NCI-H1930 (cell line): ENCODE data around the gene HLA-DMB.

Experiments used
- DNase-seq, 2 experiments: peaks; one replicate each; lab custom pipeline; 2025; lab: John Stamatoyannopoulos, UW

Gene HLA-DMB

DNA sequence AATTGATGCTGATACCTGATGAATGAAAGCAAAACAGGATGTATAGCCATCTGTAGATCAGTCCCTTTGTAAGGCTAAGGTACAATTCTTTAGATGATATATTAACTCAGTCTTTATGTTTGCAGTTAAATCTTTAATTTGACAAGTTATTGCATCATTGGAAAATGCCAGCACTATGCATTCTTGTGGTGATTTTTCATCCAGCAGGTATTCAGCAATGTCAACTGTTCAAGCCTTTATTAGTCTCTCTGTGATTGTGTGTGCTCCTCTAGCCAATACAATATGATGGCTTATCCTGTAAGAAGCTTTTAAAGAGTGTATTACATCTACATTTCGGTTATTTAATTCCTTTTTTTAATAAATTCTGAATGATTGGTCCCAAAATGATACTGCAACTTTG is 34.3 kb downstream of the HLA-DMB start:
- no peak for DNase-seq

DNA sequence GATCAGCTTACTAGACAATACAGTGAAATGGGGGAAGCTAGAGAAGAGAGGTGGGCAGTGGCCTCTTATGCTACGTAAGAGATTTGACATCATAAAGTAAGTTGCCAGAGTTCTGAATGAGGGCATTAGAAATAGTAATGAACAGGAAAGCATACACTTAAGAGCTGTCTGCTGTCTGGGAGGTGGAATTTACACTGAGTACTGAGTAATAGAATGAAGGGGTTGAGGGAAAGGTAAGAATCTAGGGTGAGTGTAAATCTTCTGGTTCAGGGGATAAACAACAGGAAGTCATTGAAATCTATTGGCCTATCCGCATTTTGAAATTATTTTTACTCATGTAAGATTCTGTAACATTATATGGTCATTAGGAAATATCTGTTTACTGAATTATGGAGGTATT is 35.8 kb downstream of the HLA-DMB start:
- no peak for DNase-seq

DNA sequence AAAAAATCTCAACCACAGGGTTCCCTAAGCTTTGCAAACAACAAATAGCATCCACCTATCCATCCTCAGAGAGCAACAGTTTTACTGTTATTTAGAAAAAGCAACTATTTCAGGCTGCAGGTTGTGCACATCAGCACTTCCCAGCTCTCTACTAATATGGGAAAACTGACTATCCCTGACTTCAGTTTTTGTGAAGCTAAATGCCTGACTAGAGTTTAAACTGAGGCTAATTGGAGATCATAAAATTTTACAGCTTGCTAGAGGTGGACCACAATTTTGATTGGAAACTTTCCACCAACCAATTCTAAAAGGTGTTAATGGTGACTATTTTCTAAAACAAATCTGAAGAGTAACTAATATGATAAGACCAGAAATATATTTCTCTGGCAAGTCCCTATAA is 36.9 kb downstream of the HLA-DMB start:
- DNase-seq = no peak

DNA sequence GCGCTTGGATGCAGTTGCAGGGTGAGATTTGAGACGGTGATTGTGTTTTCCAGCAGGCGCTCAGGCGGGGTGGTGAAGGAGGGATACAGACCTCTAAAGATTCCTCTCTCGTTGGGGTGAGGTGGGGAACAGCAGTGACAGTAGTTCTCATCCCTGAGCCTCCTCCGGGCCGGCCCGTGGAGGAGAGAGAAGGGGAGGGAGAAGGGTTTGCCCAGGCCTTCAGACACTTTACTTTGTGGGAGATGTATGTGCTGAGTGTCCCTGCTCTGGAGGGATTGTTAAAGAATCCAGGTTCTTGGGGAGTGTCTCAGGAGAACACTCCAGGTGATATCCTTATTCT is 45.9 kb downstream of the HLA-DMB start:
- no peak for DNase-seq

DNA sequence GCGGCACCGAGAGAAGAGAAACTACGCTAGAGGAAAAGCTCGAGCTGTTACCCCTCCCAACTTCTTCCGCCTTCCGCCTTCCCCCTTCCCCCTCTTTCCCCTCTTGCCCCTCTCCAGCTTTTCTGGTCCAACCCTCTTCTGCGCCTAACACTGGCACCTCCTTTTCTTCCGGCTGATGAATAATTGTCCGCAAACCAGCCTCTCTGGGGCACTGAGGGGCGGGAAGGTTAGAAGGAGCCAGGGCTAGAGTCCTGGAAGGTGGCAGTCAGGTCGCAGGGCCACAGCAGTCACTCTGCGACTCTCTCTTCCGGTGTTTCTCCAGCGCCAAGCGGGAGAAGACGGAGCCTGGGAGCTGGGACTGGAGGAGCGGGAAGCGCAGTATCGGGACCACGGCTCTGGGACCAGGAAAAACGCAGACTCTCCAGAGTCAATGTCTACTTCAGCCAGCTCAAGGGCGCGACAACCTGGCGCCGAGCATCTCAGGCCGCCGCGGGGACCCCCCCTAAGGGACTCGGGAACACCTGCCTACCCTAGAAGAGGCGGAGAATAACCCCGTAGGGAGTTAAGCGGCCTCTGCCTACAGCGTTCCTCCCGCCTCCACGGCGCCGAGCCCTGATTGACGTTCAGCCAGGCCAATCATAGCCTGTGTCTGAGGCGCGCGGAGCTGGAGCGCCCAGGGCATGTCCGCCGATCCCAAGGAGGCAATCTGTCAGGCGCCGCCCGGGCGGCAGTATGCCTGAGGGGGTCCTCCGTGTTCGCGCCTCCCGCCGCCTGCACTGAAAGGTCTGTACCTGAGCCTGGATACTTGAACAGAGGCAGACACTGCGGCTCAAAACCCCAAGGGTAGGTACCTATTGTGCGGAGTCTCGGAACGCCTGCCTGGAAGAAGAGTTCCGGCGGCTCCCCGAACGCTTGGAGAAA is 46.5 kb downstream of the HLA-DMB start:
- DNase-seq = peak; percentile 92 to 96

DNA sequence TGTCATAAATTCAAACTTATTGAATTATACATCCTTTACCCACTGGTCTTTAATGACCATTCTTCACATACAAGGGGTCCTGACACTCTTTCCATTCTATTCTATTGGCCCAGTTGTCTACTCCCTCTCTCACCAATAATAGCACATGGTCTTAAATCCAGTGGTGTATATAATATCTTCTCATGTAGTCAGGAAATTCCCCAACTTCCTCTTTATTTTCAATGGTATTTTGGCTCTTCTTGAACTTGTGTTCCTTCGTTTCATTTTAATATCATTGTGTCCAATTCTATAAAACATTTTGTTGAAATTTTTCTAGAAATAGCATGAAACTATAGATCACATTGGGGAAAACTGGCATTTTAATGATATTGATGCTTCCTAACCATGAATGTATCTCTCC is 50.0 kb downstream of the HLA-DMB start:
- no peak for DNase-seq

DNA sequence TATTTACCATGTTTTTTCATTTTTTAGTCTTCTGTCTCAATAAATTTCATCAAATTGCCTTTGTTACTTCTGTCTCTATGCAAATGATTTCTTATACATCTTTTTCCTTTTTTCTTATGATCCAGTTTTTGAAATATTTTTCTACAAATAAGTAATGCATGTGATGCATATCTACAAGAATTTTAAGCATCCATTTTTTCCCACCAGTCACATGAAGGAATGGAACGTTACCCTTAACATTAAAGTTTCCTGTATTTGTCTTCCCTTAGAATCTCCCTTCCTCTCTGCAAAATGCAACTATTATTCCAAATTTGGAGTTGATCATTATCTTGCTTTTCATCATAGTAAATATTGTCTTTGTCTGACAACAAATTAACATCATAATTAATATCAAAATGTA is 51.3 kb downstream of the HLA-DMB start:
- DNase-seq = no peak

DNA sequence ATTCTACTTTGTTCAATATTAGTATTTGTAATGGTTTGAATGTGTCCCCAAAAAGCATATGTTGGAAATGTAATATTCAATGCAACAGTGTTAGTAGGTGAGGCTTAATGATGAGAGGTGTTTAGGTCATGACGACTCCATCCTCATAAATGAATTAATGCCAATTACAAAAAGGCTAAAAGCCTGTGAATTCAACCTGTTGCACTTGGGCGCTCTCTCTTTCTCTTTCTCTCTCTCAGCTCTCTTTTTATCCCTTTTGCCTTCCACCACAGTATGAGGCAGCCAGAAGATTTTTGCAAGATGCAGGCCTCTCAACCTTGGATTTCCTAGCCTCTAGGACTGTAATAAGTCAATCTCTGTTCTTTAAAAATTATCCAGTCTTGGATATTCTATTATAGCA is 52.3 kb downstream of the HLA-DMB start:
- no peak for DNase-seq

DNA sequence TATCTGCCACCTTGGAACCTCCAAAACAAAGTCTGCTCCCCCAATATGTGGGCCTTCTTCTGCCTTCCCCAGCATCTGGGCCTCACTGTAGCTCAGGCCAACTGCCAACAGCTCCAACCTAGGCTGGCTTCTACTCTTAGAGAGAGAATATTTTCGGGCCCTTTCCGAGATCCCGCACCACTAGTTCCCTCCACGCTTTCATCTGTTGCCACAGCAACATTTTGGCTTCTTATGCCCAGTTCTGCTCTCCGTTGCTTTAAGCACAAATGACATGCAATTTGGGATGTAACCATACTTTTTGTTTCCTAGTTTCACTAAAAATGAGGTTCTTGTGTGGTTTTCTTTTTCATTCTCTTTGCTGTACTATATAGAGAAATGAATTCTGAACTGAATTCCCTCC is 53.2 kb downstream of the HLA-DMB start:
- no peak for DNase-seq

DNA sequence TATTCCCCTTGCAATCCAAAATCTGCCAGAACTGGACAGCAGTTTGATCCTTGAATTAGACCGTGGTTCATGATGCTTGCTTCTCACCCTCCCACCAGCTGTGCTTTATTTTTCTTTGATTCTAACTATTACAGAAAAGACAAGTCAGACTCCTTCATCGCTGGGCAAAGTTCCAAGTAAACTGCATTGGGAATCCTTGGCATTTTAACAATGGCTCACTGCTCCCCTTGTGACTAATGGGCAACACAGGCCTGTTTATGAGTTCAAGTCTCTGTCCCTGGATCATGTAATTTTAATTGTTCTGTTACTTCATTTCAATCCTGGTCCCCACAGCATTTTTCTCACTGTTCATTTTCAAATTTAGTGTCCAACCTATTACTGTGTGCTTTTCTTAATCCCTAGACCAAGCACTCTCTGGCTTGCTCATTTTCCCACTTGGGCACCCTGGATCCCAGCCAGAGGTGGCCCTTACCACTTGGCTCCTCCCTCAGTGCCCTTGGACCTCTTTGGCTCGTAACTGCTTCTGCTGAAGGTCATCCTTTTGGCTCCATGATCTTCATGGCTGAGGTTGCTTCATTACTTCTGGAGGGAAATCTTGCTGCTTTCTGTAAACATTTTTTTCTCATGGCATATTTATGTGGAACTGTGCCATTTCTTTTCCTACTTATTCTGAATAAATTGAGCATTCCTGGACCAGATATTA is 54.0 kb downstream of the HLA-DMB start:
- DNase-seq = no peak

DNA sequence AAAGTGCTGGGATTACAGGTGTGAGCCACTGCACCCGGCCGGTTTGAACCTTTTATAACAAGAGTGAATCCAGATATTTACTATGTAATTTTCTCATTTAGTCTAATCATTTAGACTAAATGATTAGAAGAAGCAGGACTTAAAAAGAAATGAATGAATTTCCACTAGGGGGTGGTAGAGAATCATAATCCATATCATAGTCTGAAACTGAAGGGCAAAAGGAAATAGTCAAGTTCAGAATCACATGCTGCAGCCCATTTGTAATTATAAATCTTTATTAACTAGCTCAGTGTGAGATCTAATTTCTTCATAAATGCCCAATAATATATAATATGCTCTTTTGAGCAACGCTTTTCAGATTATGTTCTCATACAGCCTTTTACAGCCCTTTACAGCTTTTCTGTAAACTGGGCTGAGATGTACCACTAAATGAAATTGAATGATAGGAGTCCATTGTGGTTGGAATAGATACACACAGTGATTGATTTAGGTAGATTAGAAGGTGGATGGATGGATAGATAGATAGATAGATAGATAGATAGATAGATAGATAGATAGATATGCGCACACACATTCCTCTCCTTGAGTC is 55.0 kb downstream of the HLA-DMB start:
- peak; percentile 4 to 48 for DNase-seq
